ENCODE results near the gene RCAN1. TPM values are rescaled to one million over a fixed set of nuclear protein-coding genes. Genes with fewer than 3 reads are reported as not detected.

RCAN1 gene
- total RNA-seq, 4 donors from 2014 or later = 32.1 to 58.6 (median 42.2) TPM

DNA sequence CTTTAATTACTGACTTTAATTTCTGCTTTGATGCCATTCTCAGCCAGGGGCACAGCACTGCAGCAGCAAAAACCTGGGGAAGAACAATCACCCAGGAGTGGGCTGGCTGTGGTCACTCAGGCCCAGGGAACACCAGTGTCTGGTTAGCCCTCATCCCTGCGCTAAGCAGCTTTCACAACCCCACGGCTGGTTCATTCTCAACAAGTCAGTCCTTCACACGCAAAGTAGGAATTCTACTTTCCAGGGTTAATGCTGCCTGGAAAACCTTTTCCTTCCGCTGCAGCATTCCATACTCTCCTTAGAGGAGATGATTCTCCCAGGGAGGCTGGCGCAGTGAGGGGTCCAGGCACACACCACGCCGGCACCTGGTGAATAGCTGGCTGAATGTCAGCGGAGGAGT, 78.6 kb downstream of the RCAN1 start:
- ATAC-seq = no peak
- H3K9me3 ChIP-seq = no peaks in the 10 kb centered on the region
- no peaks in the 10 kb centered on the region for H3K27me3 ChIP-seq
- no peak for TF ChIP-seq EP300 (IDR thresholded peaks at IDR 0.05)
- TF ChIP-seq POLR2A (IDR thresholded peaks at IDR 0.05) = no peak
- TF ChIP-seq POLR2AphosphoS5 (IDR thresholded peaks at IDR 0.05) = no peak
- TF ChIP-seq, protein P1, sequence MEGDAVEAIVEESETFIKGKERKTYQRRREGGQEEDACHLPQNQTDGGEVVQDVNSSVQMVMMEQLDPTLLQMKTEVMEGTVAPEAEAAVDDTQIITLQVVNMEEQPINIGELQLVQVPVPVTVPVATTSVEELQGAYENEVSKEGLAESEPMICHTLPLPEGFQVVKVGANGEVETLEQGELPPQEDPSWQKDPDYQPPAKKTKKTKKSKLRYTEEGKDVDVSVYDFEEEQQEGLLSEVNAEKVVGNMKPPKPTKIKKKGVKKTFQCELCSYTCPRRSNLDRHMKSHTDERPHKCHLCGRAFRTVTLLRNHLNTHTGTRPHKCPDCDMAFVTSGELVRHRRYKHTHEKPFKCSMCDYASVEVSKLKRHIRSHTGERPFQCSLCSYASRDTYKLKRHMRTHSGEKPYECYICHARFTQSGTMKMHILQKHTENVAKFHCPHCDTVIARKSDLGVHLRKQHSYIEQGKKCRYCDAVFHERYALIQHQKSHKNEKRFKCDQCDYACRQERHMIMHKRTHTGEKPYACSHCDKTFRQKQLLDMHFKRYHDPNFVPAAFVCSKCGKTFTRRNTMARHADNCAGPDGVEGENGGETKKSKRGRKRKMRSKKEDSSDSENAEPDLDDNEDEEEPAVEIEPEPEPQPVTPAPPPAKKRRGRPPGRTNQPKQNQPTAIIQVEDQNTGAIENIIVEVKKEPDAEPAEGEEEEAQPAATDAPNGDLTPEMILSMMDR (IDR thresholded peaks at IDR 0.05) = no peak
- peaks cover 0 to 5% (median 0%) of the 10 kb centered on the region in 3 donors for H3K4me1 ChIP-seq
- no peak overlapping the region for H3K27ac ChIP-seq
- WGBS, 2 donors (ENCODE audit: low coverage in 1 of 2) = 88 to 93% methylated on average over 3 of the region's 8 CpGs
- no peaks in the 10 kb centered on the region for H3K36me3 ChIP-seq
- H3K4me3 ChIP-seq = no peak overlapping the region

DNA sequence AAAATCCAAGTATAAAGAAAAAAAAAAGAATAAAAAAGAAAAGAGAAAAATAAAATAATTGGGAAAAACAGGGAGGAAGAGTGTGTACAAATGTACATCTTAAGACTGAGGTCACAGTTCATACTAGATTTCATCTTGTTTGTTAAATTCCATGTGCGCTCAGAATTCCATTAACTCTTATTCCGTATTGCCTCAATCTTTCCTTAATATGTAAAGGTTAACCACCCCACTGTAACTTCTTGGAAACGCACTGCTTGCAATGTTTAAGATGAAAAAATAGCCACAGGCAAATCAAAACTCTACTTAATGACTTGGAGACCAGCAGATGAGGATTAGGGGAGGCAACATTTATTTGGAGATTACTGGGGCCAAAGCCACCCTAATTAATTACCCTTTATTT, 79.0 kb downstream of the RCAN1 start:
- TF ChIP-seq, protein P1 (IDR thresholded peaks at IDR 0.05) = no peak
- TF ChIP-seq POLR2AphosphoS5 (IDR thresholded peaks at IDR 0.05) = no peak
- TF ChIP-seq EP300 (IDR thresholded peaks at IDR 0.05) = no peak
- TF ChIP-seq POLR2A (IDR thresholded peaks at IDR 0.05) = no peak
- Histone ChIP-seq H3K9me3 (no peaks in the 10 kb centered on the region), H3K36me3 (no peaks in the 10 kb centered on the region), H3K4me1 (peaks cover 0 to 5% (median 0%) of the 10 kb centered on the region in 3 donors), H3K27ac (no peak overlapping the region), H3K4me3 (no peak overlapping the region), H3K27me3 (no peaks in the 10 kb centered on the region)
- 92 to 94% methylated on average over 3 of the region's 3 CpGs for WGBS, 2 donors (ENCODE audit: low coverage in 1 of 2)
- no peak for ATAC-seq

DNA sequence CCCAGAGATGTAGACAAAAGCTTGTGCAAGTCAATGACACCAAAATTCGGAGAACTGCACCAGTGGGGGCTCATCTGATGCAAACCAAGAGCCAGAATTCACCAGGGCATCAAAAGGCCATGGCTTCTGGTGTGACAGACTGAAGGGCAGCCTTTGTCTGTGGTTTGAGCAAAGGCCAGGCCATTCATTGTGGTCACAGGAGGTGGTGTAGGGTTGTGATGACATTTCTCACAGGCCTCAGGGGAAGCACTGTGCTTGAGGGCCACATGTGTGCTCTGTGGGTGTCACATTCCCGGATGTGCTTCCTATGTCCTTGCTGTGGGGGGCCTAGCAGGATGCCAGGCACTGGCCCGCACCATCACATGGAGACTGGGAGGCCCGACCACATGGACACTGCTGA, 80.4 kb downstream of the RCAN1 start:
- Histone ChIP-seq H3K36me3 (no peaks in the 10 kb centered on the region), H3K9me3 (no peaks in the 10 kb centered on the region), H3K4me1 (no peaks in the 10 kb centered on the region), H3K27me3 (no peaks in the 10 kb centered on the region), H3K4me3 (no peak overlapping the region), H3K27ac (no peak overlapping the region)
- 67% methylated on average over 1 of the region's 4 CpGs; no CpG with 5 or more reads in 1 of the 2 donors for WGBS, 2 donors (ENCODE audit: low coverage in 1 of 2)
- TF ChIP-seq EP300 (IDR thresholded peaks at IDR 0.05) (no peak), POLR2AphosphoS5 (IDR thresholded peaks at IDR 0.05) (no peak), POLR2A (IDR thresholded peaks at IDR 0.05) (no peak)
- TF ChIP-seq, protein P1 (IDR thresholded peaks at IDR 0.05) = no peak
- ATAC-seq = peak; percentile 31

DNA sequence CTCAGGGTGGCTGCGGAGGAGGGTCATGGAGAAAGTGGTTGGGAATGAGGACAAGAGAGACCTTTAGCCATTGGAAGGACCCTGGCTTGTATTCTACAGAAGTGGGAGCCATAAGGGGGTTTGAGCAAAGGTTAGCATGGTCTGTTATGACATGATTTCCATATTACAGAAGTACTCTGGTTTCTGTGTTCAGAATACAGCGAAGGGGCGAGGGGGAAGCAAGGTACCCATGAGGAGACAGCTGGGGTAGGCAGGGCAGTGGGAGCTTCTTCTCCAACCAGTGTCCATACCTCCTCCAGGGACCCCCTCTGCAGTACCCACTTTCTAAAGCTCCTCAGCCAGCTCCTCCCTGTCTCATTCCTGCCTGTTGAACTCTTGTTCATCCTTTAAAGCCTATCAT, 81.0 kb downstream of the RCAN1 start:
- H3K27ac ChIP-seq = no peak overlapping the region
- 97 to 100% methylated on average over 2 to 3 of the region's 3 CpGs for WGBS, 2 donors (ENCODE audit: low coverage in 1 of 2)
- ATAC-seq = no peak

DNA sequence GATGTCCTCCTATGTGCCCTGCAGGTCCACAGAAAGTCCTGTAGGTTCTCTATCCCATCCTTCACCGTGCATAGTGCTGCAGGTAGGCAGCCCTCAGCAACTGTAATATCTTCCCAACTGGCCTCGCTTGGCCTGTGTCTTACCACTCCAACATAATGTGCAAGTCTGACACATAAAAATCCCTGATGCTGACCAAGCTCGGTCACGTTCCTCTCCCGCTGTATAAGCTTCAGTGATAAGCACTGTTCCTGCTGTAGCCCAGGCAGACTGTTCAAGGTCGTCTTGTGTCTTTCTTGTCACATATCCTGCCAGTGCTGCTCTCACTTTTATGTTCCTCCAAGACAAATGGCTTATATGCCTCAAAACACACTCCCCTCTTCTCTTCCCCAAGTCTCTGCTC, 83.5 kb downstream of the RCAN1 start:
- Histone ChIP-seq H3K4me1 (peaks cover 0 to 18% (median 0%) of the 10 kb centered on the region in 3 donors), H3K9me3 (no peaks in the 10 kb centered on the region), H3K36me3 (no peaks in the 10 kb centered on the region), H3K4me3 (no peak overlapping the region), H3K27ac (peak overlapping the region in 1 of 4 donors; percentile 90), H3K27me3 (no peaks in the 10 kb centered on the region)
- ATAC-seq = no peak
- TF ChIP-seq, protein P1 (IDR thresholded peaks at IDR 0.05) = no peak
- no peak for TF ChIP-seq EP300 (IDR thresholded peaks at IDR 0.05)
- no peak for TF ChIP-seq POLR2AphosphoS5 (IDR thresholded peaks at IDR 0.05)
- TF ChIP-seq POLR2A (IDR thresholded peaks at IDR 0.05) = no peak
- WGBS, 2 donors (ENCODE audit: low coverage in 1 of 2) = 74 to 83% methylated on average over 6 of the region's 6 CpGs

More for the DNA sequence above, 81.0 kb downstream of the RCAN1 start:
- no peaks in the 10 kb centered on the region for H3K27me3 ChIP-seq
- no peak overlapping the region for H3K4me3 ChIP-seq
- H3K4me1 ChIP-seq = no peaks in the 10 kb centered on the region
- no peaks in the 10 kb centered on the region for H3K36me3 ChIP-seq
- TF ChIP-seq POLR2A (IDR thresholded peaks at IDR 0.05) (no peak), EP300 (IDR thresholded peaks at IDR 0.05) (no peak), POLR2AphosphoS5 (IDR thresholded peaks at IDR 0.05) (no peak)
- TF ChIP-seq, protein P1 (IDR thresholded peaks at IDR 0.05) = no peak
- H3K9me3 ChIP-seq = no peaks in the 10 kb centered on the region
